IPS DF 4.7 (cell line): ENCODE data around the gene COMMD1.
"Not testable (repeated sequence)": the region's sequence is repeated elsewhere in the genome, so short reads cannot be mapped to it uniquely, and the experiment has no call there.

ENCODE experiments used
- DNase-seq: peaks from one replicate; pipeline ENCODE4 v3.0.0-alpha.2; 2013; ENCODE audit warnings: low spot score; ENCODE audit errors: extremely low read depth

The COMMD1 gene

DNA sequence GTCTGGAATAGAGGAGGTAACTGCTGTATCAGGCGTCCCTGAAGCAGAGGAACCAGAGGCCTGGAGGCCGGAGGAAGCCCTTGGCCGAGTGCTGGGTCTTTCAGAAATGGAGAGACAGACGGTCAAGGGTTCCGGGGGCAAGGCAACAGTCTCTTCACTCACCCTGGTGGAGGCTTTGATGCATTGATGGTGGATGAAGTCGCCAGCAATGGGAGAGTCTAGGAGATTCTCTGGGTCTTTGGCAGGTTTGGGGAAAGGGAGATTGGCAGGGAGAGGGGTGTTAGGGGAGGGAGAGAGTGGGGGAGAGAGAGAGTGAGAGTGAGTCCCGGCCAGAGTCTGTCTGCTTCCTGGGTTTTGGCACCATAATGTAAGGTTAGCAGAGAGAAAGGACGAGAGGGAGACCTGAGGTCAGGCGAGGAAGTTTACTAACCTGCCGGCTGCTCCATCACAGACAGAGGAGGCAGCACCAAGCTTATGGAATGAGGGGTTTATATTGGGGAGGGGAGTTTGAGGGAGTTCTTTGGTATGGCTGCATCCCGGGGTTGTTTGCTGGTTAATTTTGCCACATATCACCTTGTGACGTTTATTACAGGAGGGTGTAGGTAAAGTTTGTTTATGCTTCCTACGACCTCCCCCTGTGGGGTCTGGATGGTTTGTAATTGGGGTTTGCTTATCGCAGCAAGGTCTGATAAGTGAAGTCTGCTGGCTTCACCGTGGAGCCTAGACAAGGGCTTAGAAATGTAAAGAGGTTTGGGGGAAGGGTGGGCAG lies 19.6 kb downstream of the COMMD1 start:
- no peak for DNase-seq

DNA sequence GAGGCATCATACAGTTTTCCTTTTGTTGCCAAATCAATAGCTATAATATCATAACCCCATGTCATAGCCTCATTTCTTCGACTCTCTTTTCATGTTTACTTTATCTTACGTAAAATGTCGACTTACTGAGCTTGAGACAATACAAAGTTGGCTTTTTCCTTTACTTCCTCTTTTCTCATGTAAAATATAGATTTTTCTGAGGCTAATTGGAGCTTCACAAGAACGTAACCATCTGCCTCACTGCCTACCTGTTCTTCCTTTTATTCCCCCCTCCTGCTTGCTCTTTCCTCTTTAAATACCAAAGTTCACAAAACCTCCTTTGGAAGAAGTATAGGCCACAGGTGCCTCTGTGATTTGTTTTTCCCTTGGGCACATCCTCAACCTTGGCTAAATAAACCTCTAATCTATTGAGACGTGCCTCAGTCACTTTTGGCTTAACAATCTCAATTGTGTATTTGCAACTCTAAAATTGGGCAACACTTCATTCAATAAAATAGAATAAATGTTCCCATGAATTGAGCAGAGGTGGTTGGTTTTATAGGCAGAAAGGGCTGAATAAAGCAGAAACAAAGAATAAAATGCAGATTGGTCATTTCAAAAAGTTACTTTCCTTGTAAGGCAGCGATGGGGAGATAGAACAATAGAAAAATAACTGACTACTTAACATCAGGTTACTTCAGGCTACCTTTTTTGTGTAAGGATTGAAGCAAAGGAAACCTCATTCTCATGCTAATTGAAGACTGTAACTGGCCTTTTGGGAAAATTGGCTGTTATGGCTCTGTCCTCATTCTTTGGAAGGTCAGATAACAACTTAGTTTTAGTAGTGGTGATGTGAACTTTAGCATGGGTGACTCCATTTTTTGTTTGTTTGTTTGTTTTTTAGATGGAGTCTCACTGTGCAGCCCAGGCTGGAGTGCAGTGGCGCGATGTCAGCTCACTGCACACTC lies 21.3 kb downstream of the COMMD1 start:
- DNase-seq = no peak

DNA sequence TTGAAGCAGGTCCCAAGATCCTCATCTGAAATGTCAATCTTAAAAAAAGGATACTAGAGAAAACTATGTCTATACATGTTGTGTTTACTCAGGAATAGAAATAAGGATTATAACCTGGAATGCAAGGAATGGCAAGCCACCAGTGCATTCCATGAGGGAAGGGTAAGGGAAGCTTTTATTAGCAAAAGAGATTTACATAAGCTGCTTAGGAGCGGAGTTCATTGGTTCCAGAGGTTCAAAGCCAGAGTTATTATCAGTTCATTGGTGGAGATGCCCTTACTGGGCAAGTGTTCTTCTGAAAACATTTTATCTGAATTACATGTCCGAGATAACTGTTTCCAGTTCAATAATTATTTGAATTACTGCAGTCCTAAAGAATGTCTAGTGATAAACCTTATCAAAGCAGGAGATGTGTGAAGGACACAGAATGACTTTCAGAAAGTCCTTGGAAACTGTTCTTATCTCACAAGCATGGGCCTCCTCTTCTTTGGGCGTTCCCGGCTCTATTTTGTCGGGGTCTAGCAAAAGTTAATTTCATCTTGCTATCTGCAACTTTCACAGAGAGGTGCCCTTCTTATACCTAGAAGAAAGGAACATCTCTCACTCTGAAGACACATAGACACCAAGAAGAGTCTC lies 23.5 kb downstream of the COMMD1 start:
- DNase-seq = no peak

DNA sequence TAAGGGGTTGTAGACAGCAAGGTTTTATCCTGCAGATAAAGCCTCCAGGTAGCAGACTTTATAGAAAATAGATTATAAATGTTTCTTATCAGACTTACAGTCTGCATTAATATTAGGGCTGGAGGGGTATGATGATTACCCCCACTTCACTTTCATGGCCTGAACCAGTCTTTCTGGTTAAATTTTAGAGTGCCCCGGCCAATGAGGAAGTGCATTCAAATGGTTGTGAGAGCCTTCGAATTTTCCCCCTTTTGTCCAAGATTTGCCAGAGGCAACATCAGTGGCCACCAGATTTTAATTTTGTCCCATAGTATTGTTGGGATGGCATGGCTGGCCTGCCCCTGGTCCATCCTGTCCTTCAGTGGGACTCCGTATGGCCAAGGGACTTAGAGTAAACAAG lies 31.6 kb downstream of the COMMD1 start:
- DNase-seq = no peak

DNA sequence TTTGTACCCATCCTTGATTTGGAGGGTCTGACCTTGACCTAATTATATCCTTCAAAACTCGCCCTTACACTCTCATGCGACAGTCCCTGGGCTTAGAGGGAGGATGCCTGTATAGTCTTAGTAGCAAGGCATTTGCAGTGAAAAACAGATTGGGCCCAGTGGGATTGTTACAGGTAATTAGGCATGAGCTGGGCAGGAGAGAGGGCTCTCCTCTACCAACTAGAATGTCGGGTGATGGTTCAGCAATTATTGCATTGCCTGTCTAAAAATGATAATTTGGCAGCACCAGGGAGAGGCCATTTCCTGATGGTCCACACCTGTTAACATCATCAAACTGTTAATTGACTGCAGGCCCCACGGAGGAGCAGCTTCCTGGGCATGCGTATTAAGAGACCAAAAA lies 32.4 kb downstream of the COMMD1 start:
- DNase-seq = no peak

DNA sequence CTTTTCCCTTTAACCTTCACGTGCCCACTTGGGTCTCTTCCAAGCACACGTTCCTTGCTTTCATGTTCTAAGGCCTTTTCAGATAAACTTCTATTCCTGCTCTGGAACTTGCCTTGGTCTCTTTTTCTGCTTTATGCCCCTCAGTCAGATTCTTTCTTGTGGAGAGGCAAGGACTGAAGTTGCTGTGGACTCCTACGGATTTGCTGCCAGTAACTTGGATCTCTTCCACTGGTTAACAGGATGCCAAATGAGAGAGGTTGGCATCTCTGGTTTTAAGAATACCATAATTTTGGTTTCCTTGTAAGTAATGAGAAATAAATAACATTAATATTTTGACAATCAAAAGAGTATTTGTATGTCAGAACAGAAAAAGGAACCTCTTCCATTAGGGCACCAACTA lies 33.0 kb downstream of the COMMD1 start:
- no peak for DNase-seq

DNA sequence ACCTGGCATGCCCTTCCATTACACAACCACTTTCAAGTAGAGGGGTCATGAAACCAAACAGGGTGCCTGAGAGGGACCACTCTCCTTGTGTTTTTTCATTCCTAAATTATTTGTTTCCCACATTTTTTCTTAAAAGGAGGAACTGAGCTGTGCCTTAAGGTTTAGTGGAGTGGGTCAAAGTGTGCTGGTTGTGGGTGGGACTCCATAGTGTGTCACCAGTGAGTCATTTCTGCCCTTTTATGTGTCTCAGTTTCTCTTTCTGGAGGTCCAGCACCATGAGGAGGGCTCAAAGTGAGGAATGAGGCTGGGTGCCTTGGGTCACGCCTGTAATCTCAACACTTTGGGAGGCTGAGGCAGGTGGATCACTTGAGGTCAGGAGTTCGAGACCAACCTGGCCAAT lies 37.8 kb downstream of the COMMD1 start:
- no peak for DNase-seq

DNA sequence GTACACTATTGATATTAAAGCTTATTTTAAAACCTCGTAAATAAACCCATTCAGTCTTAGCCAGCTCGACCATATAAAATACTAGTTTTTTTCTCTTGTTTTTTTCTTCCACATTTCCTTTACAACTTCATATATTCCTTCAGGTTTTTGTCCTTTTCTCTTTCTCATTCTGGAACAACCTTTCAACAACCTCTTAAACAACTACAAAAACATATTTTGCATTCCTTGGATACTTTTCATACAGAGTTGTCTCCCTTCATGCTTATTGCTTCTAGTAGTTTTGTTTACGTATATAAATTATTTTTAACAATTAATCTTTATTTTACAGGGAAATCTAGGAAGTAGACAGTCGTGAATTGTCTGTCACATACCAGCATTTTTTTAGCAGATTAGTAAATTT lies 41.2 kb downstream of the COMMD1 start:
- no peak for DNase-seq

DNA sequence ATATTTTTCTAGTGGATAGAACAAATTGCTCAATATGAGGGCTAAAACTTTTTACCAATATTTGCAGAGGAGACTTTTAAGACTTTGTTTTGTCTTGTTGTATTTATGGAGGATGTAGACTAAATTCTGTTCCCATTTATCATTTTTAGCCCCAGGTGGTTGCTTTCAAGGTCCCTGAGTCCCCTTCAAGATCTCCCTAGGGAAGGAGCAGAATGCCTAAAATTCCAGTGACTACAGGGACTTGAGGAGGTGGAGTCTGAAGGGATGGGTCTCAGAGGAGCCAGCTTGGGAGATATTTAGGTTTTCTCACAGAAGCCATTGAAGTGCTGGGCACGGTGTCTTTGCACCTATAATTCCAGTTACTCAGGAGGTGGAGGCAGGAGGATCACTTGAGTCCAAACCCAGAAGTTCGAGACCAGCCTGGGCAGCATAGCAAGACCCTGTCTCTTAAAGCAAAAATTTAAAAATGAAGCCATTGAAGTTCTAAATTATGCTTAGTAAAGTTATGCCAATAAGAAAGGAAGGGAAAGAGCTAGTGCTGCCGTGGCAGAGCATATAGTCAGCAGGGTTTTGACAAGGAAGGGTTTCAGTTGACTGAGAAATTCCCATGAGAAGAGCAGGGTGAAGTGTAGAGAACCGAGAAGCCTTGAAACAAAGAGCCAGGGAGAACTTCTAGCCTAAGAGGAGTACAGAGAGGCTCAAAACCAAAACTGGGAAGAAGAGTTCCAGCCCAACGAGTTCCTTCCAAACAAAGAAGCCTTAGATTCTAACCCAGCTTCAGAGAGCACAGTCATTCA lies 43.4 kb downstream of the COMMD1 start:
- no peak for DNase-seq

DNA sequence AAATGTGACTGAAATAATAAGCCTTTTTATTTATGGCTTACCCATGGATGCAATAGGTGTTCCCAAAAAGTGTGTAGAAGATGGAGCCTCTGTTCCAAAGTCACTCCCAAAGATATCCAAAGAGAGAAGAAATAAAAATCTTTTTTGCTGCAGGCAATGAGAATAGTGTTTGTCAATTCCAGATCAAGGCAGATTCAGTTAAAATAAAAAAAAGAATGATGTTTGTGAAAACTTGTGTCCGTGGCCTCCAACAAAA lies 43.9 kb downstream of the COMMD1 start:
- no peak for DNase-seq

DNA sequence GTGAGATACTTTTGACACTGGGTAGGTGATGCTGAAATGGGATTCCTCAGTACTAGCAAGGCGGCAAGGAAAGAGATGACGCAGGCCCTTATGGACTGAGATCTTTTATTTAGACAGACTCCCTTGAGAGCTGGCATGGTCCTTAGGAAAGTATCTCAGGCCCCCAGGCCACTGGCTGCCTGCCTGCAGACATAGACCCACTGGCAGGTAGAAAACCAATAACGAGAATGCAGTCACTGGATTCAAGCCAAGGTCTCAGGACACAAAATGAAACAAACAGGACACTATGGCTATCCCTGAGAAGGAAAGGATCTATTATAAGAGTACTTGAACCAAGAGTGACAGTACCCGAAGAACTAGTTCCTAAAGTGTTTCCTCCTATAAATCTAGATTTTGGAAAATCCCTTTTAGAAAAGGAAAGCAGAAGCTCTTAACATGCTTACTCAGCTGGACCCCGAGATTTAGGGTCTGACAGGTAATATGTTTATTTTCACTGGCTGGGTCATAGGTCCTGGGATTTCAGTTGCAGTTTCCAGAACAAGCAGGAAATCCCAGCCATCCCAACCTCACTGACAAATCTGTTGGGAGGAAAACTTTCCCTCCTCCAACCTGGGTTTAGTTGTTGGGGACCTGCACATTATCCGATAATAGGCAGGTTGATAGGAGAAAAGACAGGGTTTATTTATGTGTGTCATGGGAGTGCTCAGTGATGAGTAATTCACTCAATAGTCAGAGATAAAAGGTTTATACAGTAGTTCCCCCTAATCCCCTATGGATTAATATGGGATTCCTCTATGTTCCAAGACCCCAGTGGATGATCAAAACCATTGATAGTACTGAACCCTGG lies 44.5 kb downstream of the COMMD1 start:
- DNase-seq = no peak

DNA sequence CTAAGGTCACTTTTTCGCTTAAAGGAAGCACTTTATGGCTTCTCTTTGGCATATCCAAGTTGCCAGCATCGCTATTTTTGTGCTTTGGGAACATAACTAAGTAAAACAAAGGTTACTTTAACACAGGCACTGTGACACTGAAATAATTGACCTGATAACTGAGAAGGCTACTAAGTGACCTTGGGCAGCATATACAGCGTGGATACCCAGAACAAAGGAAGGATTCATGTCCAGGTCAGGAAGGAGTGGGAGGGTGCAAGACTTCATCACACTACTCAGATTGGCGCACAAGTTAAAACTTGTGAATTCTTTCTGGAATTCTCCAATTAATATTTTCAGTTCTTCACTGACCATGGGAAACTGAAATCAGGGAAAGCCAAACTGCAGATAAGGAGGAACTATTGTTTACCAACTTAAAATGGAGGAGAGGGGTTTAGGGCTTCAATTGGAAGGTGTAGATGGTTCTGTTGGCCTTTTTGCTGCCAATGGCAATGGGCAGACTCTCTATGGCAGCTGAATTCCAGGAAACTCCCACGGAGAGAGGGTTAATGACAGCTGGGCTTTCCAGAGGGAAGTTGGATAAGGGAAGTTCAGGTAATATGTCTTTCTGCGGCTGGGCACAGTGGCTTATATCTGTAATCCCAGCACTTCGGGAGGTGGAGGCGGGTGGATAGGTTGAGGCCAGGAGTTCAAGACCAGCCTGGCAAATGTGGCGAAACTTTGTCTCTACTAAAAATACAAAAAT lies 45.3 kb downstream of the COMMD1 start:
- no peak for DNase-seq

DNA sequence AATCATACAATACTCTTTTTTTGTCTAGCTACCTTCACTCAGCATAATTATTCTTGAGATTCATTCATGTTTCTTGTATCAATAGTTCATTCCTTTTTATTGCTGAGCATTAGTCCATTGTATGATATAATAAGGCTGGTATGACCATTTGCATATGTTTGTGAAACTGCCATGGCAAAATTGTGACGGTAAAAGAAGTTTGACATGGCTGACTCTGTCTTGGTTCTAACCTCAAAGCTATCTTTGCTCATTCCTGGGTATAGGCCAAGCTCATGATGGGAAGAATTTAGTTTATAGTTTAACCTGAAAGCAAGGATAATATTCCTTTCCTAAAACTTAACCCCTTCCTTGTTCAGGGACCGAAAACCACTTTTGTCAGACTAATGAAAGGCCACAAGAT lies 46.4 kb downstream of the COMMD1 start:
- no peak for DNase-seq

DNA sequence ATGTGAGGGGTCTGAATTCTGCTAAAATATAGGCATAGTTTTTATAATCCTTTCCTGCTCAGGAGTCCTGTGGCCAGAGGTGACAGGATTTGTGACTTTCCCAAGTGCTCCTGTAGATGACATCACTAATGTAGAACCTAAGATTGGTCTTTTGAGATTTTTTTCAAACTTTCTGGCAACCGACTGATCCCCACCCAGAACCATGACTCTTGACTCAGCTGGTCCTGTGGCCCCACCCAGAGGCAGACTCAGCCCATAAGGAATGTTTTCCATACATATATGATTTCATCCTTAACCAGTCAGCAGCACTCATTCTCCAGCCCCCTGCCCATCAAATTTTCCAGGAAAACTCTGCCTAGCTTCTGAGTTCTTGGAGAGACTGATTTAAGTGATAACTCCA lies 46.8 kb downstream of the COMMD1 start:
- no peak for DNase-seq

DNA sequence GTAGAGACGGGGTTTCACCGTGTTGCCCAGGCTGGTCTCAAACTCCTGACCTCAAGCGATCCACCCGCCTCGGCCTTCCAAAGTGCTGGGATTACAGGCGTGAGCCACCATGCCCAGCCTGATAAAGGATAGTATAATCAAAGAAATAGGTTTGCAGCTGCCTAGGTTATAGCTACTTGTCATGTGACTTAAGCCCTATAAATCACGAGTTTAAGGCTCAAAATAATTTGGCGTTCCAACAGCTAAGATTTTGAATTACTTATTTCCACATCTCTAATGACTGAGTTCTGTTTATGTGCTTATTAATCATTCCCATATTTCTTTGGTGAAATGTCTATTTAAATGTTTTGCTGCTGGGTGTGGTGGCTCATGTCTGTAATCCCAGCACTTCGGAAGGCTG lies 49.4 kb downstream of the COMMD1 start:
- DNase-seq = not testable (repeated sequence)

DNA sequence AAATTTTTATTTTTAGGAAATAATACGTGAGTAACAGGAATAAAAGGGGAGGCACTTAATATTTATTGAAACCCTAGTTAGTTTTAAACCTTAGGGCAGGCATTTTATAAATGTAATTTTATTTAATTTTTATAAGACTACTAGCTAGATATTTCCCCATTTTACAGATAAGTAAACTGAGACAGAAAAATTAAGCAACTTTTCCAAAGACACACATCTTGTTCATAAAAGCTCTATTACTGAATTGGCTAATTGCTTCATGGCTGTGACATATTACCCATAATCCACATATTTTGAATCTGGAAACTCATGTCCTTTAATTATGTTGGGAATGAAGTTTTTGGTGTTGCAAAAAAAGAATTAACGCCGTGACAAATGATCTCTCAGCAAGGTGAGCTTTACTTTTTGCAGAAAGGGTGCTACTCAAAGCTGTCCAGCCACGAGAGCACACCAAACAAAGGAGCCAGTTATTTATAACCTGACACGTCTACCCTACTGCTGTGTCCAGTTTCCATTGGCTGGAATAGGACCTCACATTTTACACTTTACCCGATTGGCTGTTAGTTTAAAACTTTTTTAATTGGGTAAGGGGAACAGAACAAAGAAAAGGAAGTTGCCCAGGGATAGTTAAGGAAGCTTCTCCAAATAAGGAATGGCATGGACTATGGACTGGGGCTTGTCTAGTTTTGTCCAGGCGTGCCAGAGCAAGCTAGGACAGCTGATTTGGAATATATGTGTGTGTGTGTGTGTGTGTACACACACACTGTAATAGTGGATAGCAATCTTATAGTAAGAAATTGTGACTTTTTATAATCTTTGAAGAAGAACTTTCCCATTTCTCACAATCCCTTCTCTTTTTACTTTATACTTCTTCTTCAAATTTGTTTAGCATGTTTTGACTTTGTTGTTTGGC lies 54.2 kb downstream of the COMMD1 start:
- DNase-seq = no peak

DNA sequence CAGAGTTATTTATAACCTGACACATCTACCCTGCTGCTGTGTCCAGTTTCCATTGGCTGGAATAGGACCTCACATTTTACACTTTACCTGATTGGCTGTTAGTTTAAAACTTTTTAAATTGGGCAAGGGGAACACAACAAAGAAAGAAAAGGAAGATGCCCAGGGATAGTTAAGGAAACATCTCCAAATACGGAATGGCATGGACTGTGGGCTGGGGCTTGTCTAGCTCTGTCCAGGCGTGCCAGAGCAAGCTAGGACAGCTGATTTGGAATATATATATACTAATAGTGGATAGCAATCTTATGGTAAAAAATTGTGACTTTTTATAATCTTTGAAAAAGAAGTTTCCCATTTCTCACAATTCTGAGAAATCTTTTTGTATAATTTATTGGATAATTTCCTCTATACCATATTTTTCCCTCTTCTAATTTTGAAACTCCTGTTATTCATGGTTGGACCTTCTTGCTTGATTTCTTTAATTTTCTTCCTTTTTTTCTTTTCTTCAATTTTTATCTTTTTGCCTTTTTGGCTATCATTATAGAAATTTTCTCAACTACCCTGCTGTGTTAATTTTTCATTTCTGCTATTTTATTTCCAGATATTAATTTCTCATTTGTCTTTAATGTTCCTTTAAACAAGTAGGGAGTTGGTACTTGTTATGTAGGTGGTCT lies 55.9 kb downstream of the COMMD1 start:
- no peak for DNase-seq
